LNCaP clone FGC (cell line): ENCODE measurements around the gene ADD1.

ENCODE experiments used
- DNase-seq: peaks from one replicate; pipeline ENCODE4 v3.0.0-alpha.2; 2011; ENCODE audit warnings: low read depth
- H3K4me3 ChIP-seq: 2 replicates; pipeline ENCODE4 v1.5.1; 2011; ENCODE audit warnings: mild to moderate bottlenecking, low read depth, low read length, control low read depth
- CTCF ChIP-seq: IDR thresholded peaks from 2 replicates; pipeline ENCODE4 v1.5.1; 2012; ENCODE audit warnings: mild to moderate bottlenecking; ENCODE audit not compliant: control insufficient read depth, insufficient read depth; ENCODE audit errors: extremely low read depth

The ADD1 gene

GRCh38 chr4:2891294-2891693 lies 47.6 kb downstream of the ADD1 start:
- DNase-seq: no peak

GRCh38 chr4:2893772-2894171 lies 50.1 kb downstream of the ADD1 start:
- DNase-seq: no peak
- TF ChIP-seq CTCF: no peak
- no peak overlapping the region; the same call in 1 of the 2 replicates for H3K4me3 ChIP-seq

More at GRCh38 chr4:2891294-2891693, 47.6 kb downstream of the ADD1 start:
- no peak for TF ChIP-seq CTCF
- no peak overlapping the region for H3K4me3 ChIP-seq

- DNase-seq: no peak
- TF ChIP-seq CTCF: no peak
These were observed 54.4 kb downstream of the ADD1 start for GRCh38 chr4:2898001-2898400.

GRCh38 chr4:2900741-2901140 lies 57.1 kb downstream of the ADD1 start:
- H3K4me3 ChIP-seq: no peak overlapping the region
- no peak for DNase-seq
- no peak for TF ChIP-seq CTCF

More at GRCh38 chr4:2898001-2898400, 54.4 kb downstream of the ADD1 start:
- no peak overlapping the region for H3K4me3 ChIP-seq

GRCh38 chr4:2901186-2901585 lies 57.5 kb downstream of the ADD1 start:
- no peak overlapping the region for H3K4me3 ChIP-seq
- no peak for DNase-seq
- TF ChIP-seq CTCF: no peak

GRCh38 chr4:2902126-2902525 lies 58.5 kb downstream of the ADD1 start:
- no peak for DNase-seq
- no peak overlapping the region for H3K4me3 ChIP-seq
- no peak for TF ChIP-seq CTCF

- no peak for TF ChIP-seq CTCF
- DNase-seq: no peak
- no peak overlapping the region for H3K4me3 ChIP-seq
These were observed 61.9 kb downstream of the ADD1 start for GRCh38 chr4:2905544-2905943.
